Measurements from ENCODE around the gene CHST11.
"Not testable (repeated sequence)": the region's sequence is repeated elsewhere in the genome, so short reads cannot be mapped to it uniquely, and the experiment has no call there.

CHST11 gene

GRCh38 chr12:104555648-104556047 lies 98.9 kb downstream of the CHST11 start:
- no peak for DNase-seq (ENCODE audit: extremely low read depth in 1 of 2, low read depth in 1 of 2)

- no peak for DNase-seq (ENCODE audit: extremely low read depth in 1 of 2, low read depth in 1 of 2)
These were observed 100.9 kb downstream of the CHST11 start for GRCh38 chr12:104557488-104558195.

- no peak for DNase-seq (ENCODE audit: extremely low read depth in 1 of 2, low read depth in 1 of 2)
These were observed 104.1 kb downstream of the CHST11 start for GRCh38 chr12:104560881-104561280.

GRCh38 chr12:104562763-104563162 lies 106.0 kb downstream of the CHST11 start:
- DNase-seq (ENCODE audit: extremely low read depth in 1 of 2, low read depth in 1 of 2), result no peak

GRCh38 chr12:104564662-104565061 lies 107.9 kb downstream of the CHST11 start:
- DNase-seq (ENCODE audit: extremely low read depth in 1 of 2, low read depth in 1 of 2), result not testable (repeated sequence)

GRCh38 chr12:104565606-104566243 lies 109.0 kb downstream of the CHST11 start:
- DNase-seq (ENCODE audit: extremely low read depth in 1 of 2, low read depth in 1 of 2), result no peak

GRCh38 chr12:104566244-104566993 lies 109.7 kb downstream of the CHST11 start:
- no peak for DNase-seq (ENCODE audit: extremely low read depth in 1 of 2, low read depth in 1 of 2)

- no peak for DNase-seq (ENCODE audit: extremely low read depth in 1 of 2, low read depth in 1 of 2)
These were observed 111.2 kb downstream of the CHST11 start for GRCh38 chr12:104567832-104568486.

- DNase-seq (ENCODE audit: extremely low read depth in 1 of 2, low read depth in 1 of 2), result no peak
These were observed 111.7 kb downstream of the CHST11 start for GRCh38 chr12:104568487-104568868.

GRCh38 chr12:104568935-104569334 lies 112.2 kb downstream of the CHST11 start:
- no peak for DNase-seq (ENCODE audit: extremely low read depth in 1 of 2, low read depth in 1 of 2)

GRCh38 chr12:104569346-104570173 lies 112.8 kb downstream of the CHST11 start:
- DNase-seq (ENCODE audit: extremely low read depth in 1 of 2, low read depth in 1 of 2), result peak; percentile 11

GRCh38 chr12:104570174-104570907 lies 113.6 kb downstream of the CHST11 start:
- DNase-seq (ENCODE audit: extremely low read depth in 1 of 2, low read depth in 1 of 2), result no peak

- no peak for DNase-seq (ENCODE audit: extremely low read depth in 1 of 2, low read depth in 1 of 2)
These were observed 114.6 kb downstream of the CHST11 start for GRCh38 chr12:104571328-104571727.

GRCh38 chr12:104574353-104574752 lies 117.6 kb downstream of the CHST11 start:
- DNase-seq (ENCODE audit: extremely low read depth in 1 of 2, low read depth in 1 of 2), result not testable (repeated sequence)

GRCh38 chr12:104574758-104575157 lies 118.0 kb downstream of the CHST11 start:
- not testable (repeated sequence) for DNase-seq (ENCODE audit: extremely low read depth in 1 of 2, low read depth in 1 of 2)

GRCh38 chr12:104575442-104576186 lies 118.9 kb downstream of the CHST11 start:
- DNase-seq (ENCODE audit: extremely low read depth in 1 of 2, low read depth in 1 of 2), result no peak

GRCh38 chr12:104576187-104576778 lies 119.5 kb downstream of the CHST11 start:
- no peak for DNase-seq (ENCODE audit: extremely low read depth in 1 of 2, low read depth in 1 of 2)

GRCh38 chr12:104576980-104577580 lies 120.3 kb downstream of the CHST11 start:
- no peak for DNase-seq (ENCODE audit: extremely low read depth in 1 of 2, low read depth in 1 of 2)
